Left kidney (tissue), 2 donors: ENCODE data around the gene FCGR2B. TPM values are rescaled to one million over a fixed set of nuclear protein-coding genes. Genes with fewer than 3 reads are reported as not detected.
A peak's percentile ranks its signal among the peaks of the same experiment; 100 is the strongest.
"Not testable (repeated sequence)": the region's sequence is repeated elsewhere in the genome, so short reads cannot be mapped to it uniquely, and the experiment has no call there.

ENCODE experiments used
- DNase-seq: peaks from one replicate; pipeline ENCODE4 v3.0.0-alpha.2; 2013
- polyA plus RNA-seq: library from polyadenylated mRNA; unstranded; fragments of 120-200 nt; gene quantifications from one replicate; pipeline ENCODE4 v1.2.1, GENCODE V29; 2013; ENCODE audit not compliant: insufficient read length

FCGR2B gene
- polyA plus RNA-seq, 1 donor = 0.65 TPM

DNA sequence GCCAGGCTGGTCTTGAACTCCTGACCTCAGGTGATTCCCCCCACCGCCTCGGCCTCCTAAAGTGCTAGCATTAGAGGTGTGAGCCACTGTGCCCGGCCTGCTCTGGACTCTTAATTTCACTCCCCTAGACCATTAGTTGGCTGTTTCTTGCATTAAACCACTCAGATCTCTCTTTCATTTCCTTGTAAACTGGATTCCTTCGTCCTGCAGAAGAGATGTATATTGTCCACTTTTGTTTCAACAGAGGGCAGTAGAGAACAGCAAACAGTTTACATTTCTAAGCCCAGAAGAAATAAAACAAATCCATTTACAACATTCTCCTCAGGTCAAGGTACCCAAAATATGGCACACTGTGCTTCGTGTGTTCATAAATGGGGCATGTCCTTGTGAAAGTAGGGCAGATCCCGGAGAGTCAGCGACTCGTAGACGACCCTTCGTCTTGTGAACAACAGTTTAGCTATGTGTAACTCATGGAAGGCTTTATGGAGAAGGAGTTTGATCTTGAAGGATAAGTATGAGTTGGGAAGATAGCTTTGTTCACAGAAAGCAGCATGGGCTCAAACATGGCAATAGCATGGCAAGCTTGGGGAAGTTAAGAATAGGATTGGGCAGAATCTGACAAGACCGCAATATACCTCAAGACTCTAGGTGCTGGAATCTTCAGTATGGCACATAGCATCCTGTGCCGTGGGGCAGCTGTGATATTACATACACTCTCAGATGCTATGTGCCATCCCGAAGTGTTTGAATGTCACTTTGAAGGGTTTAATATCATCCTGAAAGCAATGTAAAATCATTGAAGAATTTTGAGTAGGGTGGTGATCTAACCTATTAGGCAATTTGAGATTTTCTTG is 15.2 kb upstream of the FCGR2B start:
- not testable (repeated sequence) for DNase-seq

GRCh38 chr1:161653541-161653940 is 9.4 kb upstream of the FCGR2B start:
- DNase-seq = not testable (repeated sequence)

- DNase-seq = not testable (repeated sequence)
Observed at GRCh38 chr1:161653971-161654370, 9.0 kb upstream of the FCGR2B start.

DNA sequence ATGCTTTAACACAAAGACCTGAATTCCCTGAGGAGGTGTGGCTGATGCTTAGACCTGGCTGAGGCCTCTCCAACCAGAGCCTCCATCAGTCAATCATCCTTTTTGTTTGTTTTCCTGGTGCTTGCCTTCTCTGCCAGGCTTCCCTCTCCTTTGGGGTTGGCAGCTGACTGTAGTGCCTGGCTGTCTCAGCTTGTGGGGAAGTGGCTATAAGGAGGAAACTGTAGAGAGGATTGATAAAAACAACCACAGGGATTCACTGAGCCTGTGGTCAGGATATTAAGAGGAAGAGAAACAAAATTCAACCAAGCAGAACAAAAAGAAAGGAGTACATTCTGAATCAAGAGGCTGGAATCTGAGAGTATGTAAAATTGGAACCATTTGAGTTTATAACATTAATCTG is 4.4 kb upstream of the FCGR2B start:
- not testable (repeated sequence) for DNase-seq

GRCh38 chr1:161661660-161662311 is 1.2 kb upstream of the FCGR2B start:
- not testable (repeated sequence) for DNase-seq

GRCh38 chr1:161663569-161663968 is 626 bp downstream of the FCGR2B start:
- not testable (repeated sequence) for DNase-seq

- DNase-seq = not testable (repeated sequence)
Observed at GRCh38 chr1:161664689-161665088, 1.7 kb downstream of the FCGR2B start.

DNA sequence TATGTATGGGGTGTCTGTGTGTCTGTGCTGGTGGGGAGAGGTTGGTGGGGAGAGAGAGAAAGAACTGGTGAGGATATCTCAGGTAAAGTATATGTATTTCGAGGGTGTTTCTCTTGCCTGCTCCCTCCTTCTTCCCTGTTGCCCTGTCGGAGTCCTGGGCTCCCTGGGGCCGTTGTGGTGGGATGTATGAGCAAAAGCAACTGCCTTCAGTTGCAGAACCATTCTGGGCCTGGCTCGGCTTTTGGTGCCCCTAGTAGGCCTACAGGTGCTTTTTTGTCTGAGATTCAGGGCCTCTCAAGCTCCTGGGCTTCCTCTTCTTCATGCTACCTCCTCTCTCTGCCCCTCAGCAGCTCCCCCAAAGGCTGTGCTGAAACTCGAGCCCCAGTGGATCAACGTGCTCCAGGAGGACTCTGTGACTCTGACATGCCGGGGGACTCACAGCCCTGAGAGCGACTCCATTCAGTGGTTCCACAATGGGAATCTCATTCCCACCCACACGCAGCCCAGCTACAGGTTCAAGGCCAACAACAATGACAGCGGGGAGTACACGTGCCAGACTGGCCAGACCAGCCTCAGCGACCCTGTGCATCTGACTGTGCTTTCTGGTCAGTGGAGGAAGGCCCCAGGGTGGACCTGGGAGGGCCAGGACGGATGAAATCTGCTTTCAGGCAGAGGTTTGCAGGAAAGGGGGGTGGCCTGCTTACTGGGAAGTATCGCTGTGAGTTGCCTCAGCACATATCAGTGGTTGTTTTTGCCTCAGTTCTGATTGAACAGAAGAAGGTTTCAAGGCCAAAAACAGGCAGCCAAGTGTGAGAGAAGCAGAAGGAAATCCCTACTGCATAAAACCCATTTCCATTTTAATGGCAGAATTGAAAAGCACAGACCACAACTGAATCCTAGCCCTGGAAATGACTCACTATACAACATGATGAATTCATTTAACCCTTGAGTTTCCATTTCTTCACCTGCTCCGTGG is 8.4 kb downstream of the FCGR2B start:
- DNase-seq = not testable (repeated sequence)

- not testable (repeated sequence) for DNase-seq
Observed at GRCh38 chr1:161673437-161673836, 10.5 kb downstream of the FCGR2B start.

GRCh38 chr1:161674447-161674846 is 11.5 kb downstream of the FCGR2B start:
- not testable (repeated sequence) for DNase-seq

DNA sequence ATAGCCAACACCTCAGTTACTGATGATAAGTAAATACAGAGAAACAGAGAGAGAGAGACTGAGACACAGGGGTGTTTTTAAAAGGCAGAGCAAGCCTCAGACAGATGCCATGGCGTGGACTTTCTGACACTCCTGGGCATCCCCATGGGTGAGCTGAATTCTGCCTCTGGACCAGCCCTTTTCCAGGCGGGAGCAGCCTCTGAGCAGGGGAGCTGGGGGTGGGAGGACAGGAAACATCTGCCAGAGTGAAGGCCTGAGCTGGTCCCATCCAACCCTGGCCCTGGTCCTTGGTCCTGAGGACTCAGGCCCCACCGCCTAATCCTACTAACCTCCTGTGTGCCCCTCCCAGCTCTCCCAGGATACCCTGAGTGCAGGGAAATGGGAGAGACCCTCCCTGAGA is 12.0 kb downstream of the FCGR2B start:
- DNase-seq = not testable (repeated sequence)

DNA sequence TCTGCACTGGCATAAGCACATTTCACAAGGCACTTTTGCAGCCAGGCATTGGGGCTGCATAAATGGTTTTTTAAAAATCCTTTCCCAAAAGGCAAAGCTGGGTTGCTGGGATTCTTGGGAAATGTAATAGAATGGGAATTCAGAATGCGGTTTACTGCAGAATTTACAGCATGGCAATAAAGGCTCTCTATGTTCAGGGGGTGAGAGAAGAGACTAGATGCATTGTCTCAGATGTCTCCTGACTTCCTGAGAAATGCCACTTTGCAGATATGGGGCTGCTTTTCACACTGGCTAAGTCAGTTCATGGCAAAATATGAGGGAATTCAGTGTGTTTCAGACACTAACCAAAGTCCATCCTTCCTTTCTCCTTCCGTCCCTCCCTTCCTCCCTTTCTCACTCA is 13.5 kb downstream of the FCGR2B start:
- DNase-seq = no peak

DNA sequence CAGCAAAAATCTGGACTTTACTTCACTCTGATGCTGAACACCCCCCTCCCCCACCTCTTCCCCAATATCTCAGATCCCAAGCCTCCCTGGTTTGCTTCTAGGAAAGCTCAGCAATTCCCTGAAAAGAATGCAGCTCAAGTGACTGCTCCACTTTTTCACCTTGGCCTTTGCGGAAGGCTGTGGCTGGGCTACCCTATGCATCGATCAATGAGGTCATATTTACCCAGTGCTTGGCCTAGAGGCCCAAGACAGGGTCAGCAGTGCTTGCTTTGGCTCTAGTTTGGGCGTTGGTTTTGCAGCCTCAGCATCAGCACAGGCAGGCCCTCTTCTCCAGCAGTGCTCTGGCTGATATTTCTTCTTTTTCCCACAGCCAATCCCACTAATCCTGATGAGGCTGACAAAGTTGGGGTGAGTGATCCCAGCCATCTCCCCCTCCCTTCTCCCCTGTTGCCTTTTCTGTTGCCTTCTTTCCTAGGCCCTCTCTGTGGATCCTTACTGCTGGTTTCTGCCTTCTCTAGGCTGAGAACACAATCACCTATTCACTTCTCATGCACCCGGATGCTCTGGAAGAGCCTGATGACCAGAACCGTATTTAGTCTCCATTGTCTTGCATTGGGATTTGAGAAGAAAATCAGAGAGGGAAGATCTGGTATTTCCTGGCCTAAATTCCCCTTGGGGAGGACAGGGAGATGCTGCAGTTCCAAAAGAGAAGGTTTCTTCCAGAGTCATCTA is 14.2 kb downstream of the FCGR2B start:
- no peak for DNase-seq

DNA sequence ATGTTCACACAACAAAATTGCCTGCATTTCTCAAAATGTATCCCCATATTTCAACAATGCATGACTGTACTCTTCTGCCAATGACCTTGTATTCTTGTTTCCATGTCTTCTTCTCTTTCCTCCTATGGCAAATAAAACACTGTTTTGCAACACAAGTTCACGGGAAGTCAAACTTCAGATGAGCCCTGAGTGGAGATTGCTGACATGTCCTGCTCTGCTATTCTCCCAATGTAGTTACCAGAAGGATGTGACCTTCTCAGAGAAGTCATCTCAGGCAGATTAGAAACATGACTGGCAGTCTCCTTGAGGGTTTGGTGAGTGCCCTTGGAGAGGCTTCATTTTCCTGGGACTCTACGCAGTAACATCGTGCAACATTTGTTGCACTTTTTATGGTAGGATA is 15.6 kb downstream of the FCGR2B start:
- no peak for DNase-seq

- DNase-seq = no peak
Observed at GRCh38 chr1:161681879-161682278, 18.9 kb downstream of the FCGR2B start.

DNA sequence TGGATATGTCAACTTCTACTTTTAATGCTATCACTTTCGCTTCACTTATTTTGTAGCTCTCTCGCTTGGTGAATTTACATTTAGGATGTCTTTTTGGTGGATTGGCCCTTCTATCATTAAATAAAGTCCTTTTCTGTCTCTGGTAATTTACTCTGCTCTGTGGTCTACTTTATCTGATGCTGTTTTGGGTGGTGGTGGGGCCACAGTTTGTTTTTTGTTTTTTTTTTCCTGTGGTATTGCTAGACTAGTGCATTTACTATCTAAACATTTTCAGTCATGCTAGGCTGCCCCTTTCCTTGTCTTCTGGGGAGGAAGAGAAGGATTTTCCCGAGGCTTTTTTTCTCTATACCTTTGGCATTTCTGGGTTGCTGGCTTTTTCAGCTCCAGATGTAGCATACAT is 26.0 kb downstream of the FCGR2B start:
- no peak for DNase-seq

- DNase-seq = no peak
Observed at GRCh38 chr1:161691846-161692245, 28.9 kb downstream of the FCGR2B start.

DNA sequence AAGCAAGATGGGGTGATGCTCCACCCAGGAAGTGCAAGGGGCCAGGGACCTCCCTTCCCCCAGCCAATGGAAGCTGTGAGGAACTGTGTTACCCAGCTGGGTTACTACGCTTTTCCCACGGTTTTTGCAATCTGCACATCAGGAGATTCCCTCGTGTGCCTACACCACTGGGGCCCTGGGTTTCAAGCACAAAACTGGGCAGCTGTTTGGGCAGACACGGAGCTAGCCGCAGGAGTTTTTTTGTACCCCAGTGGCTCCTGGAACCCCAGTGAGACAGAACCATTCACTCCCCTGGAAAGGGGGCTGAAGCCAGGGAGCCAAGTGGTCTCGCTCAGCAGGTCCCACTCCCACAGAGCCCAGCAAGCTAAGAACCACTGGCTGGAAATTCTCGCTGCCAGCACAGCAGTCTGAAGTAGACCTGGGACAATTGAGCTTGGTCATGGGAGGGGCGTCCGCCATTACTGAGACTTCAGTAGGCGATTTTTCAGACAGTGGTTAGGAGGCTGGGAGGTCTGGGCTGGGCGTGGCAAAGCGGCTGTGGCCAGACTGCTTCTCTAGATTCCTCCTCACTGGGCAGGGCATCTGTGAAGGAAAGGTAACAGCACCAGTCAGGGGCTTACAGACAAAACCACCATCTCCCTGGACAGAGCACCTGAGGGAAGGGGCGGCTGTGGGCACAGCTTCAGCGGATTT is 30.2 kb downstream of the FCGR2B start:
- not testable (repeated sequence) for DNase-seq

DNA sequence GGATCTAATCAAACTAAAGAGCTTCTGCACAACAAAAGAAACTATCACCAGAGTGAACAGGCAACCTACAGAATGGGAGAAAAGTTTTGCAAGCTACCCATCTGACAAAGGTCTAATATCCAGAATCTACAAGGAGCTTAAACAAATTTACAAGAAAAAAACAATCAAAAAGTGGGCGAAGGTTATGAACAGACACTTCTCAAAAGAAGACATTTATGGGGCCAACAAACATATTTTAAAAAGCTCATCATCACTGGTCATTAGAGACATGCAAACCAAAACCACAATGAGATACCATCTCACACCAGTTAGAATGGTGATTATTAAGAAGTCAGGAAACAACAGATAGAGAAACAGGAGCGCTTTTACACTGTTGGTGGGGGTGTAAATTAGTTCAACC is 35.4 kb downstream of the FCGR2B start:
- not testable (repeated sequence) for DNase-seq

DNA sequence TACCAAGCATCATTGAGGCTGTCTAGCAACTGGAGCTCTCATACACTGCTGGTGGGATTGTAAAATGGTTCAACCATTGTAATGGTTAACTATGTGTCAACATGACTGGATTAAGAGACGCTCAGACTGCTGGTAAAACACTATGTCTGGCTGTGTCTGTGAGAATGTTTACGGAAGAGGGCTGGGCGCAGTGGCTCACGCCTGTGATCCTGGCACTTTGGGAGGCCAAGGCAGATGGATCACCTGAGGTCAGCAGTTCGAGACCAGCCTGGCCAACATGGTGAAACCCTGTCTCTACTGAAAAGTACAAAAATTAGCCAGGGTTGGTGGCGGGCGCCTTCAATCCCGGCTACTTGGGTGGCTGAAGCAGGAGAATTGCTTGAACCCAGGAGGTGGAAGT is 39.3 kb downstream of the FCGR2B start:
- peak; percentile 4 for DNase-seq

GRCh38 chr1:161705537-161705936 is 42.6 kb downstream of the FCGR2B start:
- DNase-seq = no peak
